Measurements from ENCODE around the gene KLHL36.
A peak's percentile ranks its signal among the peaks of the same experiment; 100 is the strongest.

Gene KLHL36

GRCh38 chr16:84709609-84710008 is 61.3 kb downstream of the KLHL36 start:
- no peak overlapping the region for H2AK5ac ChIP-seq (ENCODE audit: low read depth, low read length)
- H4K8ac ChIP-seq (ENCODE audit: low read depth, low read length): no peak overlapping the region
- H3K79me1 ChIP-seq (ENCODE audit: low read depth, low read length): peaks cover 7% of the 10 kb centered on the region
- DNase-seq (ENCODE audit: low spot score): no peak
- H3K23ac ChIP-seq (ENCODE audit: low read depth, low read length, poor library complexity): peak overlapping the region; percentile 10
- H3K4ac ChIP-seq (ENCODE audit: low read length): no peak overlapping the region
- WGBS, 2 donors (ENCODE audit: extremely low coverage in 2 of 2, insufficient read length in 2 of 2, insufficient replicate concordance in 1 of 2): no CpG with 5 or more reads among the region's 10 CpGs
- H3K14ac ChIP-seq (ENCODE audit: low read length): no peak overlapping the region
- H3K27ac ChIP-seq (replicated peaks; ENCODE audit: low read length): no peak overlapping the region
- H2BK5ac ChIP-seq (ENCODE audit: low read length): no peak overlapping the region
- H3K9me3 ChIP-seq (replicated peaks in 1 of 2; ENCODE audit: control insufficient read depth in 2 of 2, insufficient read depth in 1 of 2, low read depth in 1 of 2, low read length in 2 of 2): peaks cover 0 to 2% of the 10 kb centered on the region in 2 donors
- no peak overlapping the region for H2BK120ac ChIP-seq (ENCODE audit: low read depth, low read length)
- no peak overlapping the region for H4K91ac ChIP-seq (ENCODE audit: low read depth, low read length, poor library complexity)
- no peak overlapping the region for H2BK15ac ChIP-seq (ENCODE audit: low read length)
- peaks cover 5 to 57% of the 10 kb centered on the region in 2 donors for H3K36me3 ChIP-seq (replicated peaks in 1 of 2; ENCODE audit: control insufficient read depth in 2 of 2, insufficient read depth in 2 of 2, low read length in 2 of 2)
- H3K4me3 ChIP-seq (ENCODE audit: low read length in 2 of 2): no peak overlapping the region
- H3K27me3 ChIP-seq (ENCODE audit: control insufficient read depth in 3 of 3, insufficient read depth in 3 of 3, low read depth in 1 of 3, low read length in 3 of 3): no peaks in the 10 kb centered on the region
- H2BK12ac ChIP-seq (ENCODE audit: low read length): no peak overlapping the region
- H3K4me2 ChIP-seq (ENCODE audit: insufficient read depth, low read length, poor library complexity, severe bottlenecking): no peak overlapping the region
- H2AFZ ChIP-seq (ENCODE audit: low read length): no peak overlapping the region
- no peak overlapping the region for H3K9ac ChIP-seq (ENCODE audit: low read depth, low read length, poor library complexity)
- H3K18ac ChIP-seq (ENCODE audit: low read length): no peak overlapping the region
- H3K4me1 ChIP-seq (ENCODE audit: control insufficient read depth in 2 of 2, insufficient read depth in 1 of 2, low read depth in 1 of 2, low read length in 2 of 2): peaks cover 0 to 6% of the 10 kb centered on the region in 2 donors

- Histone ChIP-seq H4K8ac (ENCODE audit: low read depth, low read length) (no peak overlapping the region), H3K4me1 (ENCODE audit: control insufficient read depth in 2 of 2, insufficient read depth in 1 of 2, low read depth in 1 of 2, low read length in 2 of 2) (peaks cover 0 to 4% of the 10 kb centered on the region in 2 donors), H3K18ac (ENCODE audit: low read length) (no peak overlapping the region), H3K36me3 (replicated peaks in 1 of 2; ENCODE audit: control insufficient read depth in 2 of 2, insufficient read depth in 2 of 2, low read length in 2 of 2) (peaks cover 2 to 57% of the 10 kb centered on the region in 2 donors), H3K27ac (replicated peaks; ENCODE audit: low read length) (no peak overlapping the region), H2BK120ac (ENCODE audit: low read depth, low read length) (no peak overlapping the region), H3K9ac (ENCODE audit: low read depth, low read length, poor library complexity) (no peak overlapping the region), H3K27me3 (ENCODE audit: control insufficient read depth in 3 of 3, insufficient read depth in 3 of 3, low read depth in 1 of 3, low read length in 3 of 3) (no peaks in the 10 kb centered on the region), H3K4me3 (ENCODE audit: low read length in 2 of 2) (no peak overlapping the region), H3K4ac (ENCODE audit: low read length) (no peak overlapping the region), H4K91ac (ENCODE audit: low read depth, low read length, poor library complexity) (no peak overlapping the region), H3K23ac (ENCODE audit: low read depth, low read length, poor library complexity) (no peak overlapping the region), H3K14ac (ENCODE audit: low read length) (no peak overlapping the region), H2BK5ac (ENCODE audit: low read length) (no peak overlapping the region), H2BK15ac (ENCODE audit: low read length) (no peak overlapping the region), H3K4me2 (ENCODE audit: insufficient read depth, low read length, poor library complexity, severe bottlenecking) (no peak overlapping the region), H3K79me1 (ENCODE audit: low read depth, low read length) (peaks cover 7% of the 10 kb centered on the region), H2AFZ (ENCODE audit: low read length) (no peak overlapping the region), H2AK5ac (ENCODE audit: low read depth, low read length) (no peak overlapping the region), H3K9me3 (replicated peaks in 1 of 2; ENCODE audit: control insufficient read depth in 2 of 2, insufficient read depth in 1 of 2, low read depth in 1 of 2, low read length in 2 of 2) (no peaks in the 10 kb centered on the region), H2BK12ac (ENCODE audit: low read length) (no peak overlapping the region)
- DNase-seq (ENCODE audit: low spot score): no peak
- WGBS, 2 donors (ENCODE audit: extremely low coverage in 2 of 2, insufficient read length in 2 of 2, insufficient replicate concordance in 1 of 2): no CpG with 5 or more reads among the region's 11 CpGs
These were observed 62.4 kb downstream of the KLHL36 start for GRCh38 chr16:84710686-84711085.
